GM12892 (cell line): Measurements from ENCODE around the gene CSNK2A1.

Experiments used
- POLR2A ChIP-seq: IDR thresholded peaks from 2 replicates; pipeline ENCODE4 v1.6.1; 2011; ENCODE audit warnings: low read depth, low read length, control low read depth
- POLR2AphosphoS5 ChIP-seq: IDR thresholded peaks from 2 replicates; pipeline ENCODE4 v1.6.1; 2011; ENCODE audit warnings: low read depth, low read length, control low read depth
- TAF1 ChIP-seq: IDR thresholded peaks from 2 replicates; pipeline ENCODE4 v1.6.1; 2011; ENCODE audit warnings: low read depth, mild to moderate bottlenecking, control low read depth, low read length, borderline replicate concordance

DNA sequence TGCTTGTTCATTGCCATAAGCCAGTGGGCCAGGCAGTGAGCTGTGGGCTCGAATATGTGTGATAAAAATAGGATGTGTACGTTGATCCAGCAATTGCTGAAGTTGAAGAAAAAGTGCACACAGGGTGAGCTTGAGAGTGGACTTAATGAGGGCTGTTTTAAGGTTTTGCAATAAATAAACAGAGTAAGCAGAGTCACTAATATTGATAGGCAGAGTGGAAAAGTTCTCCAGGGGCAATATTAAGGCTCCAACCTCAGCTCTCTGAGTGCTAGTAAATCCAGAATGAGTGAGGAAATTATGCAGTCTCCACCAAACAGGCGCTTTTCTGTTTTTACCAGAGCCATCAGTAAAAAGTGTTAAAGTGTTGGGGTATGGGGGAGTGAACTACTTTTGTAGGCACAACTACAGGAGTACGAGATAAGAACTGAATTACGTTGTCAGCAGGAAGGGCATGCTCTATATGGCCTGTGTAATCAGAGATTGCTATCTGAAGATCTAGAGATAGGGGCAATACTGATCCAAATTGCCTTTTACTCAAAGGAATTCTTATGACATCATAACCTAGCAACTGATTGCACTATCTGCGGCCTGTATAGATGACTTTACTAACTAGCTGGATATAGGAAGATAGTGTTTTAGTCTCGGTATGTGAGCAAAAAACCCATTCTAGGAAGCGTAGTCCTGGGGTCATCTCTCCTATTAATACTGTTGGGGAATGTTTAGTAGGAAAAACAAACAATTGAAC is 73.7 kb downstream of the CSNK2A1 start:
- TF ChIP-seq POLR2A, result no peak
- TF ChIP-seq POLR2AphosphoS5, result no peak
- TF ChIP-seq TAF1, result no peak
